GM10266 (cell line): ENCODE measurements around the gene ZNF761.
"Not testable (repeated sequence)": the region's sequence is repeated elsewhere in the genome, so short reads cannot be mapped to it uniquely, and the experiment has no call there.

Experiments used
- DNase-seq: peaks from one replicate; pipeline ENCODE4 v3.0.0; 2012; ENCODE audit errors: extremely low spot score
- CTCF ChIP-seq: IDR thresholded peaks from 2 replicates; pipeline ENCODE4 v1.5.1; 2012; ENCODE audit warnings: mild to moderate bottlenecking, low read depth; ENCODE audit not compliant: control insufficient read depth, insufficient read depth; ENCODE audit errors: missing control alignments

ZNF761 gene

GRCh38 chr19:53503671-53504364 is 72.0 kb downstream of the ZNF761 start:
- not testable (repeated sequence) for DNase-seq

- not testable (repeated sequence) for DNase-seq
Measured at GRCh38 chr19:53504365-53504703, 72.5 kb downstream of the ZNF761 start.

DNA sequence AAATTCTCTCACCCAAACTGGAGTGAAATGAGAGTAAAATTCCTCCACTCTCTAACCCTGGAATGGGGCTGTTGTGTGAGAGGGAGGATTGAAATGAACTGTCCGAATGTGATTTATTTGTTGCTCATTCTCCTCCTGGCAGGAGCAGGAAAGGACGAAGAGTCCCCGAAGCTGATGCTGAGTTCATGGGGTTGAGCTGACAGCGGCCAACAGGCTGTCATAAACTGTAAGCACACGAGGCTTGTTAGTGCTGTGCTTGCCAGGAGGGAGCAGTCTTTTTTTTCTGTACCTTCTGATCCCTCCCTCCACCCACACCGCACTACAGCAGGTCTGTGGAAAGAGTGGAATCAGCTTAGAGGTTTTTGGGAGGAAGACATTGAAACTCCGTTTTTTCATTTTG is 73.1 kb downstream of the ZNF761 start:
- TF ChIP-seq CTCF = no peak

GRCh38 chr19:53506728-53507127 is 74.9 kb downstream of the ZNF761 start:
- DNase-seq = no peak
- TF ChIP-seq CTCF = no peak

More for the DNA sequence above, 73.1 kb downstream of the ZNF761 start:
- no peak for DNase-seq
